Measurements from ENCODE around the gene TCF7L2.

DNA sequence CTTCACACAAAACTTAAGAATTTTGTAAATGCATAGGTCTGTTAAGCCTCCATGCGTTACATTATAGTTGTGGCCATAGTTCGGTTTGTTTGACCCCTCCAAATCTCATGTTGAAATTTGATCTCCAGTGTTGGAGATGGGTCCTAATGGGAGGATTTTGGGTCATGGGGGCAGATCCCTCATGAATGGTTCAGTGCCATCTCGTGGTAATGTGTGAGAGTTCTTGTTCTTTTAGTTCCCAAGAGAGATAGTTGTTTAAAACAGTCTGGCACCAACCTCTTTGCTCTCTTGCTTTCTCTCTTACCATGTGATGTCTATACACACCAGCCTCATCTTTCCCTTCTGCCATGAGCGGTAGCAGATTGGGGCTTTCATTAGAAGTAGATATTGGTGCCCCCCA is 264.3 kb downstream of the TCF7L2 start:
- TF ChIP-seq, protein P1, sequence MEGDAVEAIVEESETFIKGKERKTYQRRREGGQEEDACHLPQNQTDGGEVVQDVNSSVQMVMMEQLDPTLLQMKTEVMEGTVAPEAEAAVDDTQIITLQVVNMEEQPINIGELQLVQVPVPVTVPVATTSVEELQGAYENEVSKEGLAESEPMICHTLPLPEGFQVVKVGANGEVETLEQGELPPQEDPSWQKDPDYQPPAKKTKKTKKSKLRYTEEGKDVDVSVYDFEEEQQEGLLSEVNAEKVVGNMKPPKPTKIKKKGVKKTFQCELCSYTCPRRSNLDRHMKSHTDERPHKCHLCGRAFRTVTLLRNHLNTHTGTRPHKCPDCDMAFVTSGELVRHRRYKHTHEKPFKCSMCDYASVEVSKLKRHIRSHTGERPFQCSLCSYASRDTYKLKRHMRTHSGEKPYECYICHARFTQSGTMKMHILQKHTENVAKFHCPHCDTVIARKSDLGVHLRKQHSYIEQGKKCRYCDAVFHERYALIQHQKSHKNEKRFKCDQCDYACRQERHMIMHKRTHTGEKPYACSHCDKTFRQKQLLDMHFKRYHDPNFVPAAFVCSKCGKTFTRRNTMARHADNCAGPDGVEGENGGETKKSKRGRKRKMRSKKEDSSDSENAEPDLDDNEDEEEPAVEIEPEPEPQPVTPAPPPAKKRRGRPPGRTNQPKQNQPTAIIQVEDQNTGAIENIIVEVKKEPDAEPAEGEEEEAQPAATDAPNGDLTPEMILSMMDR (IDR thresholded peaks at IDR 0.05) = no peak
- TF ChIP-seq POLR2AphosphoS5 (IDR thresholded peaks at IDR 0.05) (no peak), POLR2A (IDR thresholded peaks at IDR 0.05) (no peak)
